Spinal cord (tissue), 10 donors: ENCODE data around the gene APOL5. TPM values are rescaled to one million over a fixed set of nuclear protein-coding genes. Genes with fewer than 3 reads are reported as not detected.

Experiments
- DNase-seq, 6 donors: peaks; one replicate each; pipeline versions ENCODE4 v3.0.0 to v3.0.0-alpha.2; 2013 to 2015; ENCODE audit warnings: low spot score in 6 of 6, low read depth in 4 of 6
- H3K27ac ChIP-seq: one replicate; pipeline ENCODE4 v1.5.1; 2013; ENCODE audit warnings: low read depth, low read length, control low read depth
- H3K27me3 ChIP-seq: one replicate; pipeline ENCODE4 v1.6.1; 2013; ENCODE audit warnings: low read length; ENCODE audit not compliant: control insufficient read depth, insufficient read depth
- H3K36me3 ChIP-seq: one replicate; pipeline ENCODE4 v1.6.1; 2013; ENCODE audit warnings: low read length; ENCODE audit not compliant: control insufficient read depth, insufficient read depth
- H3K4me1 ChIP-seq: one replicate; pipeline ENCODE4 v1.6.1; 2013; ENCODE audit warnings: low read length; ENCODE audit not compliant: control insufficient read depth, insufficient read depth
- H3K4me3 ChIP-seq: one replicate; pipeline ENCODE4 v1.5.1; 2013; ENCODE audit warnings: low read depth, low read length, control low read depth
- H3K9me3 ChIP-seq: one replicate; pipeline ENCODE4 v1.6.1; 2013; ENCODE audit warnings: low read length; ENCODE audit not compliant: control insufficient read depth, insufficient read depth
- WGBS: methylation state at CpG from one replicate; pipeline ENCODE4 v1.1.5; 2013; ENCODE audit warnings: missing lambda C conversion rate; ENCODE audit not compliant: insufficient coverage; 5-methylcytosine and 5-hydroxymethylcytosine counted together
- polyA plus RNA-seq, 2 donors: library from polyadenylated mRNA; unstranded; fragments of 120-200 nt; gene quantifications; one replicate each; pipeline ENCODE4 v1.2.1, GENCODE V29; 2013; ENCODE audit not compliant: insufficient read length in 2 of 2
- total RNA-seq, 2 donors: library from RNA; depleted of rRNA in 1 of 2; stranded (reverse); fragments of 120-200 nt in 1 of 2; fragments of >200 nt in 1 of 2; gene quantifications; one replicate each; pipeline versions ENCODE4 v1.2.3 to v1.2.4, GENCODE V29; 2013 to 2014
- donor health status: healthy.

Gene APOL5
- total and polyA plus RNA-seq, 4 donors: 0.39 TPM; not detected in 3

DNA sequence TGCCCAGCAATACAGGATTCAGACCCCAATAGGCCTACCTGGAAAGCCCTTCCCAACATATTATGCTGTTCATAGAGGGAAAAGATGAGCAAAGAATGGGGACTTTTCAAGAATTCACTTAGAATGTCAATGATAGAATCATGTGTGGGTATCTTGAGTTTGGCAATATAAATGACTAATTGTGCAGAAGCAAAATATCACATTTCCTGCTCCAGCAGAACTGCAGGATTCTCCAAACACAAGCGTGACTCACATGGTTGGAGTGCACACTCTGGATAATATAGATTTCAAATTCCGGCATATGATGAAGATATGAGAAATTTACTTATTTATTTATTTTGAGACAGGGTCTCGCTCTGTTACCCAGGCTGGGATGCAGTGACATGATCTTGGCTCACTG lies 12.5 kb upstream of the APOL5 start:
- H3K4me1 ChIP-seq: no peaks in the 10 kb centered on the region
- H3K4me3 ChIP-seq: no peak overlapping the region
- no peak overlapping the region for H3K27ac ChIP-seq
- DNase-seq: no peak
- 94% methylated on average over 3 of the region's 3 CpGs for WGBS
- H3K9me3 ChIP-seq: no peaks in the 10 kb centered on the region
- H3K36me3 ChIP-seq: no peaks in the 10 kb centered on the region
- no peaks in the 10 kb centered on the region for H3K27me3 ChIP-seq

DNA sequence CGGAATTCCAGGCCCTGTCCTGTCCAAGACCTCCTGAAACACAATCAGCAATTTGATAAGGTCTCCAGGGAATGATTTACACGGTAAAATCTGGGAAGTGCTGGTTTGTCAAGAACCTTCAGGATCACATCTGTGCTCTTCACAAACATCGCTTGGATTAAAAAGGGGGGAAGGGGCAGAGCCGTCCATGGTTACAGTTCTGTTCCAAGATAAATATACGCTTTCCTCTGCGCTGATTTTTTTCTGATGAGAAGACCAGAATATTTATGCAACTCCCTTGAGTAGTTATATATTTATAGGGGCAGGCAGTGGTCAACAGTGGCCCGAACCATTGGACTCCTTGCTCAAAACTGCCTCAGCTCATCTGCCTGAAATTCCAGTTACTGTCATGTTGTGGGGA lies 9.2 kb upstream of the APOL5 start:
- no peak overlapping the region for H3K4me3 ChIP-seq
- no peaks in the 10 kb centered on the region for H3K9me3 ChIP-seq
- H3K27me3 ChIP-seq: no peaks in the 10 kb centered on the region
- no peaks in the 10 kb centered on the region for H3K36me3 ChIP-seq
- DNase-seq: no peak
- H3K4me1 ChIP-seq: no peaks in the 10 kb centered on the region
- 83% methylated on average over 4 of the region's 7 CpGs for WGBS
- no peak overlapping the region for H3K27ac ChIP-seq

DNA sequence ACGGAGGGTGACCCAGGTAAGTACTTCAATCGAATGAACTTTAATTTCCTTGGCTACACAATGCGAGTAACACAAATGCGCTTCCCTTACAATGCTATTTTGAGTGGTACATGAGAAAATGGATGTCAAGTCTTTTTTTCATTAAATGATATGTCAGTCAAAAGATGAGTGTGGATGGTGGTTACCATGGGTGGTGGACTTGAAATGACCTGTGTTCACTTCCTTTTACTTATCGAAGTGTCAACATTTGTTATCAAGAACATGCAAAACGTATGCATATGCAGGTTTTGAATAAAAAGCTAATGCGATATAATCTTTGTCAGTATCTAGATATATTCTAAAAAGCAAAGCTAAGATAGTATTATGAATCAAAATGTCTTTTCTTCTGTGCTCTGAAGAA lies 8.8 kb upstream of the APOL5 start:
- Histone ChIP-seq H3K27me3 (no peaks in the 10 kb centered on the region), H3K9me3 (no peaks in the 10 kb centered on the region), H3K4me1 (no peaks in the 10 kb centered on the region), H3K27ac (no peak overlapping the region), H3K4me3 (no peak overlapping the region), H3K36me3 (no peaks in the 10 kb centered on the region)
- WGBS: 100% methylated on average over 4 of the region's 7 CpGs
- no peak for DNase-seq

DNA sequence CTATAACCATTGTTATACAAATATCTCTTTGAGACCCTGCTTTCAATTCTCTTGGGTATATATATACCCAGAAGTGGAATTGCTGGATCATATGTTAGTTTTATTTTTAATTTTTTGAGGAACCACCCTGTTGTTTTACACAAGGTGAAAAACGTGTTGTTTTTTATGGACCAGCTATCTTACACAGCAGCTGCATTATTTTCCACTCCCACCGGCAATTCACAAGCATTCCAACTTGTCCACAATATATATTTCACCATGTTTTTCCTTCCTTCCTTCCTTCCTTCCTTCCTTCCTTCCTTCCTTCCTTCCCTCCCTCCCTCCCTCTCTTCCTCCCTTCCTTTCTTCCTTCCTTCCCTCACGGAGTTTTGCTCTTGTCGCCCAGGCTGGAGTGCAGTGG lies 6.3 kb upstream of the APOL5 start:
- DNase-seq: no peak
- Histone ChIP-seq H3K27me3 (no peaks in the 10 kb centered on the region), H3K9me3 (no peaks in the 10 kb centered on the region), H3K36me3 (no peaks in the 10 kb centered on the region), H3K4me3 (no peak overlapping the region), H3K27ac (no peak overlapping the region), H3K4me1 (no peaks in the 10 kb centered on the region)
- 80% methylated on average over 4 of the region's 4 CpGs for WGBS

DNA sequence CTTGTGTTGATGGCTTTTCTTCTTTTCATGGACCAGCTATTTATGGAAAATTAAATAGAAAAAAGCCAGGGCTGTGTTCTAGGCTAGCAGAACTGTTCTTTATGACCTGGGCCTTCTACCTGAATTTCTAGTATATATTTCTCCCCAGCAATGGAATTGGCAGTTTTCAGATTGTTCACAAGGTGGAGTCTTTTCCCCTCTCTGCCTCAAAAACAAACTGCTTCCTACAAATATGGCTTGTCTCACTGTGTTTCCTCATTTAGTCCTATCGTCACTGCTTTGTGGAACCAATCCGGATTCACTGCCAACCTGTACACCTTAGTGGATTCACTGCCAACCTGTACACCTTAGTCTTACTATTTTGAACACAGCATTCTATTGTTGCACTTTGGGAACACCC lies 5.0 kb upstream of the APOL5 start:
- no peak for DNase-seq
- no peak overlapping the region for H3K4me3 ChIP-seq
- 92% methylated on average over 2 of the region's 2 CpGs for WGBS
- no peaks in the 10 kb centered on the region for H3K9me3 ChIP-seq
- H3K27me3 ChIP-seq: no peaks in the 10 kb centered on the region
- no peak overlapping the region for H3K27ac ChIP-seq
- H3K4me1 ChIP-seq: no peaks in the 10 kb centered on the region
- no peaks in the 10 kb centered on the region for H3K36me3 ChIP-seq

DNA sequence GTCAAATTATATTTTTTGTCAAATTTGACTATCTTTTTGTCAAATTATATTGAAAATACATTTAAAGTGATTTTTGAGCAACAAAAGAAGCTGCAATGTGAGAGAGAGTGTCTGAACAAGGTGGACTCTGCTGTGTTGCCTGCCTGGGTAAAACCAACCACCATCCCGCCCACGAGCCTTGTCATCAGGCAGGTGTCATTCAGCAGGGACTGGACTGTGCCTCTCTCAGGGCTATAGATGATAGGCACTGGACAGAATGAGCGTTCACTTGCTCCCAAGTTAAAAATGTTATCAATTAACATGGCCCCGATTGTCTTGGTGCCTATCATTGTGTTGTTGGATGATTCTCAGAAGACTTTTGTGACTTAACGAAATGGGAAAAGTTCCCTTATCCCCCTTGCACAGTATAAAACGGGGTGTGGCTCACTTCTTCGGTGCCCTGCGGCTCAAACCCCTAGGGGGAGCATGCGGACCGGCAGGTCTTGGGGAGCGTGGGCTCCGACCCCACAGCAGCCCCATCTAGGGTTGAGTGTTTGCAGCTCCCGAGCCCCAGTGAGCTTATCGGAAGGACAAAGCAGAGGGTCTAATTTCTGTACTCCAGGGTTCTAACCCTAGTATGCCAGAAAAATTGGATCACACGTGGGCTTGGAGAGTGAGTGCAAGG lies 1.7 kb downstream of the APOL5 start:
- 84% methylated on average over 11 of the region's 15 CpGs for WGBS
- H3K36me3 ChIP-seq: no peaks in the 10 kb centered on the region
- no peaks in the 10 kb centered on the region for H3K27me3 ChIP-seq
- no peak overlapping the region for H3K27ac ChIP-seq
- no peaks in the 10 kb centered on the region for H3K9me3 ChIP-seq
- DNase-seq: no peak
- H3K4me3 ChIP-seq: no peak overlapping the region
- no peaks in the 10 kb centered on the region for H3K4me1 ChIP-seq

DNA sequence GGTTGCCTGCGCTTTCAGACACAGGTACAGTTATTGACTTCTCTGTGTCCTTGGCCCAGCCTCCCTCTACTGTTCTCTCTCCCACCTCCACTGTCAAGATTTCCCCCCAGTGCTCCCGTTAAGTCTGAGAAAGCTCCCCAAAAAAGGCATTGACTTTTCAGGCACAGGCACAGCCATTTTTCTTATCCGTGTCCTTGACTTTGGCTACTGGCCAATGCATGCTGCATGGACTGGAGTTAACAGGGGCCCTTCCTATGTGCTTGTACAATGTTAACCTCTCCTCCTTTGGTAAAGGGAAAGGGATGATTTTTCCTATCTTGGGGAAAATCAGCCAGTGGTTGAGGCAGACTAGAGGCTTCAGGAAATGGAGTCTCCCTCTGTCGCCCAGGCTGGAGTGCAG lies 4.3 kb downstream of the APOL5 start:
- Histone ChIP-seq H3K4me3 (no peak overlapping the region), H3K4me1 (no peaks in the 10 kb centered on the region), H3K9me3 (no peaks in the 10 kb centered on the region), H3K27ac (no peak overlapping the region), H3K36me3 (no peaks in the 10 kb centered on the region), H3K27me3 (no peaks in the 10 kb centered on the region)
- WGBS: 64% methylated on average over 3 of the region's 4 CpGs
- DNase-seq: no peak

DNA sequence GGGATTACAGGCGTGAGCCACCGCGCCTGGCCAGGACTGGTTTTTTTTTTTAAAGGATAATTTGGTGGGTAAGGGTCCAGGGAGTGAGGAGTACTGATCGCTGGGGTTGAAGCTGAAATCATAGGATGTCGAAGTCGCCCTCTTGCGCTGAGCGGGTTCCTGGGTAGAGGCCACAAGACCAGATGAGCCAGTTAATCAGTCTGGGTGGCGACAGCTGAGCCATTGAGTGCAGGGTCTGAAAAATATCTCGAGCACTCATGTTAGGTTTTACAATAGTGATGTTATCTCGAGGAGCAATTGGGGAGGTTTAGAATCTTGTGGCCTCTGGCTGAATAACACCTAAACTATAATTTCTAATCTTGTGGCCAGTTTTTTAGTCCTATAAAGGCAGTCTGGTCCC lies 7.8 kb downstream of the APOL5 start:
- Histone ChIP-seq H3K4me1 (no peaks in the 10 kb centered on the region), H3K9me3 (no peaks in the 10 kb centered on the region), H3K4me3 (no peak overlapping the region), H3K36me3 (no peaks in the 10 kb centered on the region), H3K27me3 (no peaks in the 10 kb centered on the region), H3K27ac (no peak overlapping the region)
- DNase-seq: no peak
- WGBS: 90% methylated on average over 9 of the region's 11 CpGs

DNA sequence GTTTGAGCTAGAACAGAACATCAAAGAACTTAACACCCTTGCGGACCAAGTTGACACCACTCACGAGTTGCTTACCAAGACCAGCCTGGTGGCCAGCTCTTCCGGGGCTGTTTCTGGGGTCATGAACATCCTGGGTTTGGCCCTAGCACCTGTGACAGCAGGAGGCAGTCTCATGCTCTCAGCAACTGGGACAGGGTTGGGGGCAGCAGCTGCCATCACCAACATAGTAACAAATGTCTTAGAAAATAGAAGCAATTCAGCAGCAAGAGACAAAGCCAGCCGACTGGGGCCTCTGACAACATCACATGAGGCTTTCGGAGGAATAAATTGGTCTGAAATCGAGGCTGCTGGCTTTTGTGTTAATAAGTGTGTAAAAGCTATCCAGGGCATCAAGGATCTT lies 8.7 kb downstream of the APOL5 start:
- H3K36me3 ChIP-seq: no peaks in the 10 kb centered on the region
- H3K4me3 ChIP-seq: no peak overlapping the region
- H3K4me1 ChIP-seq: no peaks in the 10 kb centered on the region
- WGBS: 85% methylated on average over 4 of the region's 6 CpGs
- DNase-seq: no peak
- H3K27me3 ChIP-seq: no peaks in the 10 kb centered on the region
- H3K27ac ChIP-seq: no peak overlapping the region
- no peaks in the 10 kb centered on the region for H3K9me3 ChIP-seq

DNA sequence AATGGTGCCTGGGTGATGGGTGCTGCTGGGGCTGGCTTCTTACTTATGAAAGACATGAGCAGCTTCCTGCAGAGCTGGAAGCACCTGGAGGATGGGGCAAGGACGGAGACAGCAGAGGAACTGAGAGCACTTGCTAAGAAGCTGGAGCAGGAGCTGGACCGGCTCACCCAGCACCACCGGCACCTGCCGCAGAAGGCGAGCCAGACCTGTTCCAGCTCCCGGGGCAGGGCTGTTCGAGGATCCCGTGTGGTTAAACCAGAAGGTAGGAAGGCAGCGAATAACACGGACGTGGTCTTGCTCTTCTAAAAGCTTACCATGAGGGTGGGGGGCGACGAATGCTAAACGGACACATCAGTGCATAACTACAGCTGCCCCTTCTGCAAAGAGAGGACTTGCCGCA lies 9.3 kb downstream of the APOL5 start:
- 87% methylated on average over 14 of the region's 15 CpGs for WGBS
- H3K36me3 ChIP-seq: no peaks in the 10 kb centered on the region
- no peaks in the 10 kb centered on the region for H3K27me3 ChIP-seq
- no peaks in the 10 kb centered on the region for H3K9me3 ChIP-seq
- no peak overlapping the region for H3K4me3 ChIP-seq
- no peak for DNase-seq
- H3K27ac ChIP-seq: no peak overlapping the region
- H3K4me1 ChIP-seq: no peaks in the 10 kb centered on the region
